AG08396 (cell line): ENCODE data around the gene SLC19A3.
"Not testable (repeated sequence)": the region's sequence is repeated elsewhere in the genome, so short reads cannot be mapped to it uniquely, and the experiment has no call there.

Experiments used
- DNase-seq: peaks from one replicate; pipeline ENCODE4 v3.0.0; 2012; ENCODE audit warnings: low spot score, mixed read lengths

The SLC19A3 gene

DNA sequence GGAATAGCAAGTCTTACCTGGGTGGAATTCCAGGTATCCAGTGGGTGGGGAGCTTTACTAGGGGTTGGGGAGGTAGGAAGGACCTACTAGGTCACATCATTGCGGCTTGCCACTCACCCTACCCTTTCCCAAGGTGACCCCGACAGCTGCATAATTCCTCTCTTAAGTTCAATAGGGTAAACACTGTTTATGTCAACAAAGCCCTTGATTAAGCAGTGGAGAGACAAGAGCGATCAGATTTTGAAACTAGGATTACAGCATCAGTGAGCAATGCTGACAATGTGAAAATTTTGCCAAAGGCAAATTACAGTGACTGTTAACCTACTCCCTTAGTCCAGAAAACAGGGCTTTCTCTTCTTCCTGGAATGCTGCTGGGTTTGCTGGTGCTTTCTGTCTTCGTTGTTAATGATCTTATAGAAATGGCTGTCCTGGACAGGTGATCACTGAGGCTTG, 14.5 kb downstream of the SLC19A3 start:
- no peak for DNase-seq

DNA sequence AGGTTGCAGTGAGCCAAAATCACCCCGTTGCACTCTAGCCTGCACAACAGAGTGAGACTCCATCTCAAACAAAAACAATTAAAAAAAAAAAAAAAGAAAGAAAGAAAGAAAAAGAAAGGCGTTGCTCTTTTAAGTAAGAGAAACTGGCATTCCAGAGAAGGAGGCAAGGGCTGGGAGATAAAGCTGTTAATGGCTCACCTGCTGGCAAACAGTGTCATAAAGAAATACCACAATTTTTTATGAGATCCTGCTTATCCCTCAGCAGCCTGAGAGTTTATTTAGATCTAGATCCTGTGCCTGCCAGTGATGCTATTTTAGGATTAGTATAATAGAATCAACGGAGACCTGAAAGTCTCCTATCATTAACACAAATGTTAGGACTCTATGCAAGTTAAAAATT, 16.3 kb downstream of the SLC19A3 start:
- no peak for DNase-seq

DNA sequence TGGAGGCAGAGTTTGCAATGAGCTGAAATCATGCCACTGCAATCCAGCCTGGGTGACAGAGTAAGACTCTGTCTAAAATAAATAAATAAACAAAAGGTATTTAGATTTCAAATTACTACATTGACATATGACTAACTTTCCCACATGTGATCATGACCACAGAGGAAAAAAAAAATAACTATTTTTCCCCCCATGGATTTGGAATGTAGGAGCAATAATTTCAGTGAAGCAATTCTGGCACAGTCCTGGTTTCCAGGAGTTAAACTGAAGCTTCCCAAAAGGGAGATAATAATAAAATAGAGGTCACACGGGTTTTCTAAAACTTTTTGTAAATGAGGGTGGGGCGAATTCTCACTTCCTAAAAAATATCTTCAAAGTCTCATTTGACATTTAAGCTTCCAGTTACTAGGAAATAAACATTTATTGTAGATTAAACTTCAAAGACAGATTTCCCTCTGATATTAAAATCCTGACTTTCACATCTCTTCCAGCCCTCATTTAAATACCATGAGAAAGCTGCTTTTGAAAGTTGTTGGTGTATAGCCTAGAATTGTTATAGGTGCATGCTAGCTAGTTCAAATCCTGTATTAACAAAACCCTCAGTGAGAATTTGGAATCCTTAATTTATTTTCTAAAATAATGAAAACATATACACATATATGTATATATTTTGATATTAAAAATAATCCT, 20.7 kb downstream of the SLC19A3 start:
- no peak for DNase-seq

DNA sequence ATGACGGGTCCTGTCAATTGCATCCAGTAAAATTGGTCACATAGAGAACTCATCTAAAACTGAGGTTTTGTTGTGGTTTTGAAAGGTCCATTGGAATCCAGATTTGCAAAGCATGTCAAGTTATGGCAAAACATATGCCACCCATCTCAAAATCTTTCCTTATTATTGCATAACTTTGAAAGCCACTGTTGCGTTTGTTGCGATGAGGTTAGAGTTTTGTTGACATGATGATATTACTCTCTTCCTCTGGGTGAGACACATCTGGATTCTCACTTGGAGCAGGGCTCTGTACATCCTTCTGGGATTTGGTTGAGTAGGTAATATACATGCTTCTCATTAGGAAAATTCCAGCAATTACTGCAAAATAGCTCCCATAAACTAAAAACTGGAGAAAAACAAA, 30.6 kb downstream of the SLC19A3 start:
- no peak for DNase-seq

GRCh38 chr2:227684258-227684657, 33.6 kb downstream of the SLC19A3 start:
- DNase-seq = no peak

- no peak for DNase-seq
These were observed 39.9 kb downstream of the SLC19A3 start for GRCh38 chr2:227677928-227678327.

GRCh38 chr2:227674485-227674884, 43.3 kb downstream of the SLC19A3 start:
- DNase-seq = no peak

DNA sequence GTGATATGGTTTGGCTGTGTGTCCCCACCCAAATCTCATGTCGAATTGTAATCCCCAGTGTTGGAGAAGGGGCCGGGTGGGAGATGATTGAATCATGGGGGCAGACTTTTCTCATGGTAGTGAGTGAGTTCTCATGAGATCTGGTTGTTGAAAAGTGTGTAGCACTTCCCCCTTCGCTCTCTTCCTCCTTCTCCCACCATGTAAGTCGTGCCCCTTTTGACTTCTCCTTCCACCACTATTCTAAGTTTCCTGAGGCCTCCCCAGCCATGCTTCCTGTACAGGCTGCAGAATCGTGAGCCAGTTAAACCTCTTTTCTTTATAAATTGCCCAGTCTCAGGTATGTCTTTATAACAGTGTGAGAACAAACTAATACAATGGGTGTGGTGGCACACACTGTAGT, 44.2 kb downstream of the SLC19A3 start:
- not testable (repeated sequence) for DNase-seq

DNA sequence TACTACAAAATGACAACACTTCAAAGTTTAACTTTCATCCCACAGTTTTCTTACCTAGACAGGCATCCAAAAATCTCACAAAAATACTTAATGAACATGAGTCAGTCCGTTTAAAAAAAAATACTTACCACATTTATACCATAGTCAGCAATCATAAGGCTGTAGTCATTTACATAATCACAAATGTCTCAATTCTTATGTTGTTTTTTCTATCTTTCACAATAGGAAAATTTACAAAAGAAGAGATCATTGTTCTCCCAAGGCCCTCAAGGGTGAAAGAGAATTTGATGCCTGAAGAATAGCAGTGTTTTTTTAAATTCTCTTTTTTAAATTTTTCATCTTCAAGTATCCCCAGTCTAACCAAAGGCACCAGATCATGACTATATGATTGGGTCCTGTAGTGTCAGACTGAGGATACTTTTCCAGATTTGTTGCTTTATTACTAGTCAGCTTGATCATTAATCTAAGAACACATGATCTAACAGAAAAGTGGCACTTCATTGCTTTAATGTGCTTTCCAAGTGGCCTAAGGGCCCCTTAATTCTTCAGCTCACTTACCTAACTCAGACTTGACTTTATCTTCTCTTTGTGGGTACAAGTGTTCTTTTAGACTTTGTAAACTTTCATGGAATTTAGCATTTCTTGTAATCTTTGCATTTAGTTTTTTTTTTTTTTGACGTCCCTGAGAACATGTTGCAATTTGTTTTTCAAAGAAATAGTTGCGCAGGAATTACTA, 46.5 kb downstream of the SLC19A3 start:
- no peak for DNase-seq

- DNase-seq = not testable (repeated sequence)
These were observed 51.1 kb downstream of the SLC19A3 start, which contains the start of gene SCYGR5 for GRCh38 chr2:227666631-227667170. Gene SCYGR5 (plus strand): TSS chr2:227666804. CDS start chr2:227666804, 0 bp downstream.

- DNase-seq = no peak
These were observed 52.5 kb downstream of the SLC19A3 start for GRCh38 chr2:227665189-227665940.

GRCh38 chr2:227661827-227662226, 56.0 kb downstream of the SLC19A3 start:
- no peak for DNase-seq

DNA sequence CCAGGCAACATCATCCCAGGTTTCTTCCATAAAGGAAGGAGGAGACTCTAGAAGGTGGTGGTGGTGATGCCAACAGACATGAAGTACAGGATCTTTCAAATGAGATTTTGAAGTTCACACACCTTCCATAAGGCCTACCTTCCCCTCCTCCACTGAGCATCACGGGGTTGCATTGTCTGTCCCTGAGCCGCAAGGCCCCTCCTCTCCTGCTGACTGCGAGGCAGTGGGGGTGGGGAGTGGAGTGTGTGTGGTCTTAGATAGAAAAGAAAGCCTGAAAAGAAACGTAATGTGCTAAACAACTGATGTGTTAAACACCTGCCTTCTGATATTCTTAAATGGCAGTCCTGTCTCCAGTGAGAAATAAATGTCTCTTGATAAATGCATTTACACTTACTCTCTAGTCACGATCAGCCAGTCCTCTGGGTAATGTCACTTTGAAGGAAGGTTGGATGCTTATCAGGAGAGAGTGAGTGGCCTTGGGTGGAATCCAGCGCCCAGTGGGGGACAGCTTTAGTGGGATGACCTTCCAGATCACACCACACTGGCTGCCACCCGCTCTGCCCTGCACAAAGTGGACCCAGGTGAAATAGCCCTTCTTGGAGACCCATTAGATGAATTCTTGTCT, 56.7 kb downstream of the SLC19A3 start:
- DNase-seq = no peak

DNA sequence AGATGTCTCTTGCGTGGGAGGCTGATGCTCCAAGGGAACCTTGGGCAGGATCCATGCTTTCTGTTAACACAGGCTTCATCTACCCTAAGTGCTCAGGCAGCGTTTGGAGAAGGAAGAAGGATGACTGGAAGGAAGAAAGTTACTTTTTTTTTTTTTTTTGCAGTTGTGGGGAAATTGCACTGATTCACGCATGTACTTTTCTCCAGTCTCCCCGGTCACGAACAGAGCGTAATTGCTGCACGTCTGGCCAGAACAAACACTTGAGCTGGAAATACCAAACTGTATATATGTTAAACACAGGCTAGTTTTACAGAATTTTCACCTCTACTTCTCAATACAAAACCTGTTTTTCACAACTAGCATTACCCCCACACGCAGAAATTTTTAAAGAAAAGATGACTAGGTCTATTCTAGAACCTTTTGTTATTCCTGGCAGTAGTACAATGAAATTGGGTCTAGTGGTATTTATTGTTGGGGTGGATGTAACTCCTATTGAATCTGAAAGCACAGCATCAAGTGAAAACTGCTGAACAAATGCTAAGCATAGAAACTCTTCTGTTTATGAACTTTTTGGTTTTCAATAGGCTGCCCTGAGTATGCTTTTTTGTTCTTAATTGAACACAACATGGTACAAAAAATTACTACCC, 60.5 kb downstream of the SLC19A3 start:
- no peak for DNase-seq

DNA sequence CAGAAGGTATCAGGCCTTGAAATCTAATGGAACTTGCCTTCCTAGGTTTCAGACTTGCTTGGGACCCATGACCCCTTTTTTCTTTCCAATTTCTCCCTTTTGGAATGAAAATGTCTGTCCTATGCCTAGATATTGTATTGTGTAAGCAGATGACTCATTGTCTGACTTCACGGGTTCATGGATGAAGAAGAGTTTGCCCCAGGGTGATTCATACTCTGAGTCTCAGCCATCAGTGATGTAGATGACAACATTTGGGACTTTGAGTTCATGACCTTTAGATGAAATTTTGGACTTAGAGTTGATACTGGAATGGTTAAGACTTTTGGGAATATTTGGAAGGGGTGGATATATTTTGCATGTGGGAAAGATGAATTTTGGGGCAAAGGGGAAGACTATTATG, 62.4 kb downstream of the SLC19A3 start:
- DNase-seq = peak; percentile 83

DNA sequence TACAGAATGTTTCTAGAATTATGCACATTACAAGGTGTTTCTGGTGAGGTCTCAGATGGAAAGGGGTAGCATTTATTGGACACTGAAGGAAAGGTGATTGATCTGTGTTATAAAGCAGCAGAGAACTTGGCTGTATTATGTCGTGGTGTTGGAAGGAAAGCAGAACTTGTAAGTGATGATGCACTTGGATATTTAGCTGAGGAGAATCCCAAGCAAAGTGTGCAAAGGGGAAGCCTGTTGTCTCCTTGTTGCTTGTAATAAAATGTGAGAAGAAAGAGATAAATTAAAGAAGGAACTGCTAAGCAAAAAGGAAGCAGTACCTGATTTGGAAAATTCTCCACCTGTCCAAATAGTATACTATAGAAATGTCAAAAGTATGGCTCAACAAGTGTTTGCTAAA, 63.4 kb downstream of the SLC19A3 start:
- no peak for DNase-seq

DNA sequence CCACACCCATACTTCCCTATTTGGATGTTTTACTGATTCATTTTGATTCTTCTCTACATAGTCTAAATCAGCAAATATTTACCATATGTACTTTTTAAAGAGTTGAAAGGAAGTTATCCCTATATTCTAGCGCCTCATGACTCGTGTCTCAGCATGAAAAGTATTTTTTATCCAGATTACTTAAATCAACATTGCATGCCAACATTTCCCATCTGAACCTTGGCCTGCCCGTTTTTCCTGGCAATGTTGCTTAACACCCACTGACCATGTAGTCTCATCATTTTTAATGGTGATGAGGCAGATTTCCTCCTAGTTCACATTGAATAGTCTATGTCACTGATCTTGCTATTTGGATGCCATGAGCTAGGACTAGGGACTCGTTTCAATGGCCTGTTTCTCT, 64.4 kb downstream of the SLC19A3 start:
- DNase-seq = no peak

GRCh38 chr2:227643990-227644551, 73.8 kb downstream of the SLC19A3 start:
- DNase-seq = no peak

DNA sequence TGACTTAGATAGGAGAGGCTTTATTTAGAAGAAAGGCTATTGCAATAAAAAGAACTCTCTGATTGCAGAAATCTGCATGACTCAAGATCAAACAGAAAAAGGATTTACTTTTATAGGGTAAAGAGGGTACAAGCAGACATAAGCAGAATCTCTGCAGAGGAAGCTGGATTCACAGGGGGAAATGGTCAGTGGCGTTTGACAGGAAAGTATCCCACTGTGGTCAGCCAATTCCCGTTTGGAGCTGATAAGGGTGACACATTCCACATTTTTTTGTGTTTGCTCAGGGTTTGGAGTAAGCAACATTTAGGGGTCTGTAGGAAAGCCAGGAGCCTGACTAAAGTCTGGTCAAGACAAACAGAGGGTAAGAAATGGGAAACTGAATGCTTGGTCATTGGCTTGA, 75.2 kb downstream of the SLC19A3 start:
- DNase-seq = no peak

DNA sequence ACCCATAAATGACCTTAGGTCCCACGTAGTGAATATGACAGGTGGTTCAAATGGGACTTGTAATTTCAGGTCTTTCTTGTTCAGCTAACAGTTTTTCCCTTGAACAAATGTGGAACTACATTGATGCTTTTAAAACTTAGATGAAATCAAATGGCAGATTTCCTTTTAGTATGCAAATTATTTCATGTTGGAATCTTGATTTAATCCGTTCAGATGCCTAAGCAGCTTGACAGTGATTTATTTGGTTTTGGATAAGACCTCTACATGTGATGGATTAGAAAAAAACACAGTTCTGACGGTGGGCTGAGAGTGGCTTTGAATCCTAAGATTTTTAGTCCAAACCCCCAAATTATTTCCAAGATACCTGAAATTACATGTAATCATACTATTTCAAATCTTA, 83.6 kb downstream of the SLC19A3 start:
- DNase-seq = no peak
